CD14-positive monocyte (primary cell): ENCODE results near the gene QSOX2. TPM values are rescaled to one million over a fixed set of nuclear protein-coding genes. Genes with fewer than 3 reads are reported as not detected.
A peak's percentile ranks its signal among the peaks of the same experiment; 100 is the strongest.

ENCODE experiments used
- DNase-seq, 3 donors: peaks; one replicate each; pipeline ENCODE4 v3.0.0-alpha.2; 2011 to 2022
- H2AFZ ChIP-seq: 2 replicates; pipeline ENCODE4 v1.6.0; 2012; ENCODE audit warnings: mild to moderate bottlenecking, low read depth, low read length, inconsistent platforms; ENCODE audit not compliant: insufficient read depth, poor library complexity, severe bottlenecking
- H3K27ac ChIP-seq, 2 donors: 1 replicate in 1 of 2; 2 replicates in 1 of 2; pipeline ENCODE4 v1.5.1; 2012 to 2013; ENCODE audit warnings: low read length in 2 of 2, control low read depth in 1 of 2, inconsistent platforms in 1 of 2, low read depth in 1 of 2, mild to moderate bottlenecking in 1 of 2
- H3K27me3 ChIP-seq, 2 donors: one replicate each; pipeline versions ENCODE4 v1.6.0 to v1.6.1; 2011 to 2013; ENCODE audit warnings: low read length in 2 of 2; ENCODE audit not compliant: control insufficient read depth in 2 of 2, insufficient read depth in 2 of 2
- H3K36me3 ChIP-seq, 2 donors: replicated peaks in 1 of 2; 1 replicate in 1 of 2; 2 replicates in 1 of 2; pipeline versions ENCODE4 v1.5.1 to v1.6.1; 2012 to 2013; ENCODE audit warnings: low read length in 2 of 2, control low read depth in 1 of 2, inconsistent platforms in 1 of 2, mild to moderate bottlenecking in 1 of 2; ENCODE audit not compliant: insufficient read depth in 2 of 2, control insufficient read depth in 1 of 2
- H3K4me1 ChIP-seq, 2 donors: 1 replicate in 1 of 2; 2 replicates in 1 of 2; pipeline versions ENCODE4 v1.5.1 to v1.6.1; 2012 to 2013; ENCODE audit warnings: low read length in 2 of 2, control low read depth in 1 of 2, inconsistent platforms in 1 of 2, mild to moderate bottlenecking in 1 of 2, moderate library complexity in 1 of 2; ENCODE audit not compliant: insufficient read depth in 2 of 2, control insufficient read depth in 1 of 2
- H3K4me2 ChIP-seq: replicated peaks from 2 replicates; pipeline ENCODE3; 2012; ENCODE audit warnings: low read length, moderate library complexity, mild to moderate bottlenecking; ENCODE audit not compliant: poor library complexity, severe bottlenecking; ENCODE audit errors: extremely low read depth
- H3K4me3 ChIP-seq, 3 experiments: fragments of 200-600 bp in 1 of 3; sonication (generic) in 1 of 3; replicated peaks in 1 of 3; 1 replicate in 2 of 3; 2 replicates in 1 of 3; pipeline ENCODE4 v1.5.1; 2011 to 2013; ENCODE audit warnings: low read length in 3 of 3, mild to moderate bottlenecking in 3 of 3, control low read depth in 2 of 3, low read depth in 2 of 3, inconsistent platforms in 1 of 3, moderate library complexity in 1 of 3
- H3K79me2 ChIP-seq: 2 replicates; pipeline ENCODE4 v1.6.0; 2012; ENCODE audit warnings: mild to moderate bottlenecking, control low read depth, inconsistent platforms, low read length, moderate library complexity; ENCODE audit not compliant: insufficient read depth
- H3K9ac ChIP-seq: 2 replicates; pipeline ENCODE4 v1.6.0; 2017; ENCODE audit warnings: low read length, mild to moderate bottlenecking; ENCODE audit not compliant: insufficient read depth, poor library complexity, severe bottlenecking
- H3K9me3 ChIP-seq, 2 donors: replicated peaks in 1 of 2; 1 replicate in 1 of 2; 2 replicates in 1 of 2; pipeline versions ENCODE4 v1.5.1 to v1.6.1; 2012 to 2013; ENCODE audit warnings: low read length in 2 of 2, control low read depth in 1 of 2; ENCODE audit not compliant: control insufficient read depth in 1 of 2, insufficient read depth in 1 of 2
- H4K20me1 ChIP-seq: 2 replicates; pipeline ENCODE4 v1.6.0; 2012; ENCODE audit warnings: mild to moderate bottlenecking, low read length, control low read depth, moderate library complexity; ENCODE audit not compliant: insufficient read depth
- H3K27ac Mint-ChIP-seq, 7 donors: one replicate each; pipeline ENCODE4 v1.8.0; 2020; ENCODE audit warnings: mild to moderate bottlenecking in 7 of 7, mixed read lengths in 7 of 7, moderate library complexity in 6 of 7, inconsistent platforms in 2 of 7
- H3K27me3 Mint-ChIP-seq, 3 donors: one replicate each; pipeline ENCODE4 v1.8.0; 2021 to 2022; ENCODE audit warnings: low read depth in 3 of 3, mild to moderate bottlenecking in 3 of 3, mixed read lengths in 3 of 3, moderate library complexity in 3 of 3, inconsistent platforms in 1 of 3
- H3K36me3 Mint-ChIP-seq, 2 donors: one replicate each; pipeline ENCODE4 v1.8.0; 2020; ENCODE audit warnings: mixed read lengths in 2 of 2, inconsistent platforms in 1 of 2, mild to moderate bottlenecking in 1 of 2
- H3K4me1 Mint-ChIP-seq: one replicate; pipeline ENCODE4 v1.8.0; 2020; ENCODE audit warnings: mild to moderate bottlenecking, mixed read lengths
- H3K4me3 Mint-ChIP-seq, 2 donors: one replicate each; pipeline ENCODE4 v1.8.0; 2020; ENCODE audit warnings: mild to moderate bottlenecking in 2 of 2, mixed read lengths in 2 of 2, moderate library complexity in 1 of 2
- H3K9me3 Mint-ChIP-seq, 7 donors: one replicate each; pipeline ENCODE4 v1.8.0; 2020 to 2022; ENCODE audit warnings: mixed read lengths in 7 of 7, mild to moderate bottlenecking in 6 of 7, moderate library complexity in 6 of 7, inconsistent platforms in 2 of 7
- WGBS: methylation state at CpG from one replicate; pipeline ENCODE4 v1.1.5; 2013; ENCODE audit warnings: missing lambda C conversion rate; ENCODE audit not compliant: insufficient coverage; 5-methylcytosine and 5-hydroxymethylcytosine counted together
- intact Hi-C, 2 donors: fragments of 100-400 bp; cut with micrococcal nuclease; formaldehyde crosslinking; loops; one replicate each; pipeline versions ENCODE4 v1.15.0 to v1.15.1; 2023
- polyA plus RNA-seq, 3 donors: library from polyadenylated mRNA; depleted of rRNA in 1 of 3; unstranded in 2 of 3; stranded (reverse) in 1 of 3; fragments of 300-500 nt in 2 of 3; fragments of >200 nt in 1 of 3; fragmentation: Illumina TruSeq in 2 of 3; gene quantifications; 1 replicate in 2 of 3; 2 replicates in 1 of 3; pipeline ENCODE4 v1.2.3, GENCODE V29; 2012 to 2021
- TF ChIP-seq, protein P1 (sequence below): fragments of 200-600 bp; IDR thresholded peaks from one replicate; pipeline ENCODE4 v1.8.0; 2022; ENCODE audit warnings: antibody characterized with exemption, mild to moderate bottlenecking

Gene QSOX2
- polyA plus RNA-seq, 3 donors, result 0.03 to 8.4 (median 0.17) TPM

DNA sequence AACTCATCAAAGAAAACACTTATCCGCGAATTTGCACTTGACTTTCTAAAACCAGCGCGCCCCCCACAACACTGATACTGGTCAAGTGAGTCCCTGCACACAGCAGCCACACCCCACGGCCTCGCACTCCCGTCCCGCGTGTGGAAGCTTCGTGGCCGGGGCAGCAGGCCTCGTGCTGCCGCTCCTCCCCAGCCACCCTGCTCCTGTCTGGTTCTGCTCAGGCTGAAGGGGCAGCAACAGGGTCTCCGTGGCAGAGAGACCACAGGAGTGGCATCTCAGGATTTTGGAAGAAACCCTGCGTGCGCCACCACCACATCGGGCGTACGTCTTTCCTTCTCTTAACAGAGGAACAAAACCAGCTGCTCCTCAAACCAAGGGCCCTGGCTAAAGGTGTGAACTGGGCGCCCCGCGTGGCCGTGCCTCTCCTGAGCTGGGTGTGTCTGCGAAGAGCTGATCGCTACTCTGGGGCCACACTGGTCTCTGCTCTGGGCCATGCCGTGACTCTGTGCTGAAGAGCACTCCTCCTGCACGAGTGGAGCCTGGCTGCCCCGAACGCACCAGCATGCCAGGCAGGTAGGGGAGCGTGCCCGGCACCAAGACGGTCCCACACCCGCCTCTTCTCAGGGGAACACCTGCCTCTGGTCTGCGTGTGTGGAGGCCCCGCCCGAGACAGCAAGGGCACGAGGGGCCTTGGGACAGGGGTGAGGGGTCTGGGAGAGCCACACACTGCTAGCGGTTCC is 23.3 kb downstream of the QSOX2 start:
- Histone ChIP-seq H3K9ac (no peak overlapping the region), H3K4me2 (no peak overlapping the region), H3K4me3 (no peak overlapping the region), H3K27ac (no peak overlapping the region), H2AFZ (no peak overlapping the region), H4K20me1 (no peaks in the 10 kb centered on the region), H3K4me1 (peaks cover 4 to 5% of the 10 kb centered on the region in 2 donors), H3K27me3 (no peaks in the 10 kb centered on the region), H3K79me2 (no peaks in the 10 kb centered on the region), H3K36me3 (peaks cover 14 to 51% of the 10 kb centered on the region in 2 donors), H3K9me3 (no peaks in the 10 kb centered on the region)
- peaks cover 0 to 2% (median 0%) of the 10 kb centered on the region in 3 donors for H3K27me3 Mint-ChIP-seq
- no peaks in the 10 kb centered on the region for H3K9me3 Mint-ChIP-seq
- peaks cover 52 to 68% of the 10 kb centered on the region in 2 donors for H3K36me3 Mint-ChIP-seq
- no peak overlapping the region for H3K4me3 Mint-ChIP-seq
- WGBS, result 99% methylated on average over 36 of the region's 38 CpGs
- peaks cover 5% of the 10 kb centered on the region for H3K4me1 Mint-ChIP-seq
- H3K27ac Mint-ChIP-seq, result no peak overlapping the region
- no peak for DNase-seq
- intact Hi-C loops, result no loop called here
- TF ChIP-seq, protein P1, sequence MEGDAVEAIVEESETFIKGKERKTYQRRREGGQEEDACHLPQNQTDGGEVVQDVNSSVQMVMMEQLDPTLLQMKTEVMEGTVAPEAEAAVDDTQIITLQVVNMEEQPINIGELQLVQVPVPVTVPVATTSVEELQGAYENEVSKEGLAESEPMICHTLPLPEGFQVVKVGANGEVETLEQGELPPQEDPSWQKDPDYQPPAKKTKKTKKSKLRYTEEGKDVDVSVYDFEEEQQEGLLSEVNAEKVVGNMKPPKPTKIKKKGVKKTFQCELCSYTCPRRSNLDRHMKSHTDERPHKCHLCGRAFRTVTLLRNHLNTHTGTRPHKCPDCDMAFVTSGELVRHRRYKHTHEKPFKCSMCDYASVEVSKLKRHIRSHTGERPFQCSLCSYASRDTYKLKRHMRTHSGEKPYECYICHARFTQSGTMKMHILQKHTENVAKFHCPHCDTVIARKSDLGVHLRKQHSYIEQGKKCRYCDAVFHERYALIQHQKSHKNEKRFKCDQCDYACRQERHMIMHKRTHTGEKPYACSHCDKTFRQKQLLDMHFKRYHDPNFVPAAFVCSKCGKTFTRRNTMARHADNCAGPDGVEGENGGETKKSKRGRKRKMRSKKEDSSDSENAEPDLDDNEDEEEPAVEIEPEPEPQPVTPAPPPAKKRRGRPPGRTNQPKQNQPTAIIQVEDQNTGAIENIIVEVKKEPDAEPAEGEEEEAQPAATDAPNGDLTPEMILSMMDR, result no peak

DNA sequence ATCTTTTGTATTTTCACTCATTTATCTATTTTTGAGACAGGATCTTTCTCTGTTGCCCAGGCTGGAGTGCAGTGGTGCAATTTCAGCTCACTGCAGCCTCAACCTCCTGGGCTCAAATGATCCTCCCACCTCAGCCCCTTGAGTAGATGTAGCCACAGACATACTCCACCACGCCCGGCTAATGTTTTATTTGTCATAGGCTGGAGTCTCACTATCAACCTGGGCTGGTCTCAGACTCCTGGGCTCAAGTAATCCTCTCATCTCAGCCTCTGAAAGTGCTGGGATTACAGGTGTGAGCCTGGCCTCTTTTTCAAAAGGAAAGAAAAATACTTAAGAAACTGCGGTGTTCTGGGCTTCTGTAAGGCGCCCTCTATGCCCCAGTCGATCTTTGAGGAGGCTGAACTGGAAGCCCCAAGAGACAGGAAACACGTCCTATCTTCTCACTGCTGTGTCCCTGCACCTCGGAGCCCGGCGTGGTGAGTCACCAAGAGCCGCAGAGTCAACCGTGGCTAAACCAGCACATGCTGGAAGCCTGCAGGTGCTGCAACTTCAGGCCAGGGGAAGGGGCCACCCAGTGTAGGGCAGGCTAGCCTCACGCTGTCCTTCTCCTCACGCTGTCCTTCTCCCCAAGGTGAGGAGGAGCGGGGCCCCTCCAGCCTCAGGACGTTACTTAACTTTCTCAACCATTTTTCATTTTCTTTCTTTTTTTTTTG is 25.4 kb downstream of the QSOX2 start:
- intact Hi-C loops, result no loop called here
- H3K27ac Mint-ChIP-seq, result peak overlapping the region in 1 of 7 donors; percentile 32
- peaks cover 55 to 81% of the 10 kb centered on the region in 2 donors for H3K36me3 Mint-ChIP-seq
- H3K27ac ChIP-seq, result no peak overlapping the region
- H3K9ac ChIP-seq, result no peak overlapping the region
- WGBS, result 88% methylated on average over 12 of the region's 15 CpGs
- no peaks in the 10 kb centered on the region for H3K4me1 ChIP-seq
- peaks cover 19 to 65% of the 10 kb centered on the region in 2 donors for H3K36me3 ChIP-seq
- H3K4me1 Mint-ChIP-seq, result no peaks in the 10 kb centered on the region
- no peaks in the 10 kb centered on the region for H3K9me3 ChIP-seq
- H3K4me3 ChIP-seq, result no peak overlapping the region
- H3K9me3 Mint-ChIP-seq, result no peaks in the 10 kb centered on the region
- no peak for DNase-seq
- peaks cover 0 to 2% (median 0%) of the 10 kb centered on the region in 3 donors for H3K27me3 Mint-ChIP-seq
- H3K27me3 ChIP-seq, result no peaks in the 10 kb centered on the region
- TF ChIP-seq, protein P1, result no peak
- no peak overlapping the region for H3K4me2 ChIP-seq
- H2AFZ ChIP-seq, result no peak overlapping the region
- no peak overlapping the region for H3K4me3 Mint-ChIP-seq
- H4K20me1 ChIP-seq, result no peaks in the 10 kb centered on the region
- no peaks in the 10 kb centered on the region for H3K79me2 ChIP-seq
